ENCODE data around the gene NGF. TPM values are rescaled to one million over a fixed set of nuclear protein-coding genes. Genes with fewer than 3 reads are reported as not detected.

Gene NGF
- polyA plus RNA-seq, 4 donors = 1.9 to 6.0 (median 2.4) TPM

GRCh38 chr1:115241309-115241708 is 96.7 kb downstream of the NGF start:
- DNase-seq (ENCODE audit: low read depth in 4 of 4, low spot score in 3 of 4) = no peak

- DNase-seq (ENCODE audit: low read depth in 4 of 4, low spot score in 3 of 4) = no peak
Measured at GRCh38 chr1:115240297-115240696, 97.8 kb downstream of the NGF start.

GRCh38 chr1:115239426-115239825 is 98.6 kb downstream of the NGF start:
- no peak for DNase-seq (ENCODE audit: low read depth in 4 of 4, low spot score in 3 of 4)

- no peak for DNase-seq (ENCODE audit: low read depth in 4 of 4, low spot score in 3 of 4)
Measured at GRCh38 chr1:115239148-115239422, 99.0 kb downstream of the NGF start.

GRCh38 chr1:115238336-115239147 is 99.5 kb downstream of the NGF start:
- DNase-seq (ENCODE audit: low read depth in 4 of 4, low spot score in 3 of 4) = no peak

- DNase-seq (ENCODE audit: low read depth in 4 of 4, low spot score in 3 of 4) = no peak
Measured at GRCh38 chr1:115237507-115237906, 100.5 kb downstream of the NGF start.

- no peak for DNase-seq (ENCODE audit: low read depth in 4 of 4, low spot score in 3 of 4)
Measured at GRCh38 chr1:115237023-115237422, 101.0 kb downstream of the NGF start.

Other genes with a start within 250 kb of the NGF start
- 10 to 100 TPM in 3 of 4 donors, 1 to 10 TPM in 1; 9.0 to 42.2 (median 37.8) TPM for gene TSPAN2, start 248.7 kb downstream of the NGF start, polyA plus RNA-seq (ENCODE audit: insufficient read length in 4 of 4)